Mucosa of descending colon (tissue), 3 donors: ENCODE data around the gene KRTAP4-9. TPM values are rescaled to one million over a fixed set of nuclear protein-coding genes. Genes with fewer than 3 reads are reported as not detected.
"Not testable (repeated sequence)": the region's sequence is repeated elsewhere in the genome, so short reads cannot be mapped to it uniquely, and the experiment has no call there.

ENCODE experiments used
- ATAC-seq: fragments of 200-7000 bp; cut with Tn5 transposase; one replicate; pipeline ENCODE4 v1.9.1; 2020; ENCODE audit warnings: mild to moderate bottlenecking, moderate library complexity
- DNase-seq, 3 donors: peaks; one replicate each; pipeline ENCODE4 v3.0.0-alpha.2; 2020
- H3K36me3 ChIP-seq: fragments of 200-600 bp; one replicate; pipeline ENCODE4 v1.8.0; 2021; ENCODE audit warnings: low read depth, mild to moderate bottlenecking
- H3K4me1 ChIP-seq: fragments of 200-600 bp; one replicate; pipeline ENCODE4 v1.8.0; 2021; ENCODE audit warnings: low read depth, mild to moderate bottlenecking
- H3K4me3 ChIP-seq: fragments of 200-600 bp; one replicate; pipeline ENCODE4 v1.8.0; 2021; ENCODE audit warnings: mild to moderate bottlenecking
- H3K9me3 ChIP-seq: fragments of 200-600 bp; one replicate; pipeline ENCODE4 v1.8.0; 2021; ENCODE audit warnings: mild to moderate bottlenecking
- intact Hi-C, 2 donors: fragments of 100-400 bp; cut with DNase I in 1 of 2; cut with micrococcal nuclease in 1 of 2; formaldehyde crosslinking; loops; one replicate each; pipeline versions ENCODE4 v1.11.0 to v1.11.1; 2022; cut with DNase I, micrococcal nuclease
- total RNA-seq, 3 donors: library from RNA; stranded (reverse); fragmentation: NEBNext Ultra II Directional in 2 of 3; extraction: Animal tissue kit (Norgen Biotek cat#: 25700) in 2 of 3; gene quantifications; one replicate each; pipeline versions ENCODE4 v1.2.1 to v1.2.4, GENCODE V29; 2021 to 2023
- TF ChIP-seq, protein P1 (sequence below): fragments of 200-600 bp; IDR thresholded peaks from one replicate; pipeline ENCODE4 v1.8.0; 2022; ENCODE audit warnings: antibody characterized with exemption, mild to moderate bottlenecking
- donor health status: DM: no; HTN: no; CAD: no; lungs with moderate emphysema.
- donor health status: DM: no; HTN: no; CAD: no.
- donor health status: DM: no; HTN: yes; CAD: no.

KRTAP4-9 gene
- total RNA-seq, 3 donors from 2014 or later, result not detected

DNA sequence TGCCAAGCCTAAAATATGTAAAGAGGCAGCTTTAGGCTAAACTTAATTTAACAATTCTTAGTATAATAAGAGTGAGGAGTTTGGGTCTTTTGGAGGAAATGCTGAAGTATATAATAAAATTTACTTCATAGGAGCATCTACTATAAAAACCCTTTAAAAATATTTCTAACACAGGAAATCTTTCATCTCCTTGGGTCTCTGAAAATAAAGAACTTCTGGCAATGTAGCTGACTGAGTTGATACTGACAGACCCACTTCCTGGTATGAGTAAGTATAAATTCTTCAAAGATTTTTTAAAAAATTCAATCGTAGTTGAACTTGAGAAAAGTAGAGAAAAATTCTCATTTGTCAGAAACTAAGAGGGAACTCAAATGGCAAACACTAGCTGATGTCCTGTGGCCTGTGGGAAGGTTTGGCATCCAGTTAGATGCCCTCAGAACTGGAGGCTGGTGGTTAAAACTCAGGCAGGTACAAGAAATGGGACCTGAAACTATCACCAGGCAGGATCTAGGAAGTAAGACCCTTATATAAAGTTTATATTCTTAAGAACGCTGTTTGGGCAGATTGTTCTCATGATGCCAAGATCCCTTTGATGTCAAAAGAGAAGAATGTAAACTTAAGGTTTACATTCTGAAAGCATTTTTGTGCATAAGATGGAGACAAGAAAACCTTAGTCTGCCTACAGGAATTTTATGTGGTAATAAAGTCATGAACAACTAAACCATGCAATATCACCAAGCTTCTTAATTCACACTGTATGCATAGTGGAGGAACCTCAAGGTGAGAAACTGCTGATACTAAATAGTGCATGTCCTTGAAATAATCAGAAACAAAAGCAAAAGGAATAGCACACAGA lies 28.9 kb downstream of the KRTAP4-9 start:
- H3K9me3 ChIP-seq, result no peaks in the 10 kb centered on the region
- H3K4me1 ChIP-seq, result no peaks in the 10 kb centered on the region
- ATAC-seq (no peak), DNase-seq (no peak)
- intact Hi-C loops, result no loop called here
- TF ChIP-seq, protein P1, sequence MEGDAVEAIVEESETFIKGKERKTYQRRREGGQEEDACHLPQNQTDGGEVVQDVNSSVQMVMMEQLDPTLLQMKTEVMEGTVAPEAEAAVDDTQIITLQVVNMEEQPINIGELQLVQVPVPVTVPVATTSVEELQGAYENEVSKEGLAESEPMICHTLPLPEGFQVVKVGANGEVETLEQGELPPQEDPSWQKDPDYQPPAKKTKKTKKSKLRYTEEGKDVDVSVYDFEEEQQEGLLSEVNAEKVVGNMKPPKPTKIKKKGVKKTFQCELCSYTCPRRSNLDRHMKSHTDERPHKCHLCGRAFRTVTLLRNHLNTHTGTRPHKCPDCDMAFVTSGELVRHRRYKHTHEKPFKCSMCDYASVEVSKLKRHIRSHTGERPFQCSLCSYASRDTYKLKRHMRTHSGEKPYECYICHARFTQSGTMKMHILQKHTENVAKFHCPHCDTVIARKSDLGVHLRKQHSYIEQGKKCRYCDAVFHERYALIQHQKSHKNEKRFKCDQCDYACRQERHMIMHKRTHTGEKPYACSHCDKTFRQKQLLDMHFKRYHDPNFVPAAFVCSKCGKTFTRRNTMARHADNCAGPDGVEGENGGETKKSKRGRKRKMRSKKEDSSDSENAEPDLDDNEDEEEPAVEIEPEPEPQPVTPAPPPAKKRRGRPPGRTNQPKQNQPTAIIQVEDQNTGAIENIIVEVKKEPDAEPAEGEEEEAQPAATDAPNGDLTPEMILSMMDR, result no peak
- no peaks in the 10 kb centered on the region for H3K36me3 ChIP-seq
- H3K4me3 ChIP-seq, result no peak overlapping the region

DNA sequence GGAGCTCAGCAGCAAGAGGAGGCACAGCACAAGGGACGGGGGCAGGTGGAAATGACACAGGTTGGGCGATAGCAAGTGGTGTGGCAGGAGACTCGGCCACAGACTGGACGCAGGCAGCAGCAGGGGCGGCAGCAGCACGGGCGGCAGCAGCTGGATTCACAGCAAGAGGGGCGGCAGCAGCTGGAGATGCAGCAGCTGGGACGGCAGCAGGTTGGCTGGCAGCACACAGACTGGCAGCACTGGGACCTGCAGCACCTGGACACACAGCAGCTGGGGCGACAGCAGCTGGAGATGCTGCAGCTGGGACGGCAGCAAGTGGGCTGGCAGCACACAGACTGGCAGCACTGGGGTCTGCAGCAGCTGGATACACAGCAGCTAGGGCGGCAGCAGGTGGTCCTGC lies 34.7 kb downstream of the KRTAP4-9 start:
- intact Hi-C loops, ATAC-seq: not testable (repeated sequence)
- DNase-seq, result peak in 1 of 3 donors; percentile 44

DNA sequence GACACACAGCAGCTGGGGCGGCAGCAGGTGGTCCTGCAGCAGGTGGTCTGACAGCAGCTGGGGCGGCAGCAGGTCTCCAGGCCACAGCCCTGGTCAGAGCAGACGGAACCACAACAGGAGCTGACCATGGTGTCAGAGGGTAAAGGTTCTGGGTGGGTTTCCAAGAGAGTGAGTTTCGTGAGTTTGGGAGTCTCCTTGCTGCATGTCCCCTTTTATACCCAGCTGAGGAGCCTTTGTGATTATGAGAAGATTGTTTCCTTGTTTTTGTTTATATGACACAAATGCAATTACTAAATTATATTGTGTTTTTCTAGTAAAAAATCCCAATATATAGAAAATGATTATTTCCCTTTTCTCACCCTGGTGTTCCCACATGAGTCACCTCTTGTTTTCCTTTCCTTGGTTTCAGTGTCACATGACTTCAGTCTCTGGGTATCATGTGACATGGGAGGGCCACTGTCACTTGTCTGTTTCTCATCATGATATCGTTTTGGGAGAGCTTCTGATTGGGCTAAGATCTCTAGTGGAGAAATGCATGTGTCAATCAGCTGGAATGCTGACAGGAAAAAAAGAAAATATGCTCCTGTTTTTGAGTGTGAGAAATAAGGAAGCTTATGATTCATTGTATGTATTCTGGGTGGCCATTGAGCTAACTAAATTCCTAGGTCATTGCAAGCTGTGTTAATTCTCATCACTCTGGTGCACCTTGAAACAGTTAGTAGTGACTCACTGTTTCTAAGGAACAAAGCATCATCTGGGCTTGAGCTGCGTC lies 35.4 kb downstream of the KRTAP4-9 start, which contains the start of gene KRTAP4-6:
Gene KRTAP4-6 (minus strand): TSS at position 185 of the 772 bp plus-strand sequence. CDS start 57 bp downstream, at position 128.
- Histone ChIP-seq H3K4me1 (no peaks in the 10 kb centered on the region), H3K4me3 (no peak within 1 kb of the TSS), H3K9me3 (peaks cover 10% of the 10 kb centered on the region), H3K36me3 (no peaks in the 10 kb centered on the region)
- DNase-seq (no peak), ATAC-seq (no peak)
- intact Hi-C loops, result no loop called here
- TF ChIP-seq, protein P1, result no peak

More for the DNA sequence above, 34.7 kb downstream of the KRTAP4-9 start:
- H3K4me1 ChIP-seq, H3K4me3 ChIP-seq, H3K9me3 ChIP-seq, H3K36me3 ChIP-seq: not testable (repeated sequence)

DNA sequence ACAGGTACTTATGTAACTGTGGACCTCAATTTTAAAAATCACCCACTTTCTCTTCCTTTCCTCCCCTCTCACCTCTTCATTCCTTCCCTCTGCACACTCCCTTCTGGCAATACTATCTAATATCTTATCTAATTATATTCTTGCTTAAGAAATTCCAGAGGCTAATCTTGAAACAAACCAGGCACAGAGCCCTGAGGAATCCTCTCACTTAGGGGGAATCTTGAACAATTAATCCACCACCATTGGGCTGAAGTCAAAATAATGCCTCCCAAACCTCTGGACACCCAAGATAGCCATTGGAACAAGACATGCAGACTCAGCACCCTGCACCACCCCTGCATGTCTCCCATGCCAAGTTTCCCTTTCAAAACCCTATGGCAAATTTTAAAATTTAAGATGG lies 36.2 kb downstream of the KRTAP4-9 start:
- no peak for ATAC-seq
- H3K36me3 ChIP-seq, result no peaks in the 10 kb centered on the region
- DNase-seq, result no peak
- intact Hi-C loops, result no loop called here
- TF ChIP-seq, protein P1, result no peak
- peaks cover 10% of the 10 kb centered on the region for H3K9me3 ChIP-seq
- H3K4me3 ChIP-seq, result no peak overlapping the region
- no peaks in the 10 kb centered on the region for H3K4me1 ChIP-seq

DNA sequence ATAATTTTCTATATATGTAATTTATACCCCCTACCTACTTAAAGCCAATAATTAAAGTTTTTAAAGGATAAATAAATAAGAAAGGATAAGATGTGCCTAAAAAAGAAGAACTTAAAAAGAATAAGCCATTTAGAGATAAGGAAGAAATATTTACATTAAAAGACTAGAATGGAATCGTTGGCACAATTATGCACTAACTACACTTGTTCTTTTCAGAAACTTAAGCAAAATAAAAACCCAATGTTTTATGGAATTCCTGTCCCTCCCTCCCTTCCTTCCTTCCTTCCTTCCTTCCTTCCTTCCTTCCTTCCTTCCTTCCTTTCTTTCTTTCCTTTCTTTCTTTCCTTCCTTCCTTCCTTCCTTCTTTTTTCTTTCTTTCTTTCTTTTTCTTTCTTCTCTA lies 39.7 kb downstream of the KRTAP4-9 start:
- H3K36me3 ChIP-seq, result no peaks in the 10 kb centered on the region
- peaks cover 10% of the 10 kb centered on the region for H3K9me3 ChIP-seq
- H3K4me1 ChIP-seq, result no peaks in the 10 kb centered on the region
- ATAC-seq, result no peak
- intact Hi-C loops, result no loop called here
- TF ChIP-seq, protein P1, result no peak
- no peak overlapping the region for H3K4me3 ChIP-seq
- DNase-seq, result no peak

DNA sequence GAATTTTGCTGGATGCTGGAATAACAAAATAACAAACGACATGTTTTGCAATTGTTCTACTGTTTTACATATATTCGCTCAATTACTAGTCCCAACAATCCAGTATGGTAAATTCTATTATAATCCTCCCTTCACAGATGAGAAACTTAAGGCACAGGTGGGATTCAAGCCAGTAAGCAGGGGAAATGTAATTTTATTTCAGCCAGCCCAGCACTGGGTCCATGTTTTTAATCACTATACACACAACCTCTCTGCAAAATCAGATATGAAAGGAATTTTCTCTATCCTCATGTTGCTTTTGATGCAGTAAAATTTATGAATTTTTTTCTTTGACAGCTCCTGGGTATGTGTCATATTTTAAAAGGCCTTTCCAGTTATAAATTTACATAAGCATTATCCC lies 40.1 kb downstream of the KRTAP4-9 start:
- Histone ChIP-seq H3K4me1 (no peaks in the 10 kb centered on the region), H3K4me3 (no peak overlapping the region), H3K36me3 (no peaks in the 10 kb centered on the region), H3K9me3 (peaks cover 10% of the 10 kb centered on the region)
- intact Hi-C loops, result no loop called here
- TF ChIP-seq, protein P1, result no peak
- no peak for DNase-seq
- ATAC-seq, result no peak
